ENCODE results near the gene MAEA.

MAEA gene

GRCh38 chr4:1383728-1384591, 94.3 kb downstream of the MAEA start:
- no peak for FAIRE-seq

GRCh38 chr4:1384675-1385372, 95.1 kb downstream of the MAEA start:
- no peak for FAIRE-seq

- FAIRE-seq, result no peak
These were observed 96.0 kb downstream of the MAEA start for GRCh38 chr4:1385373-1386340.
